NCI-H774 (cell line): ENCODE results near the gene ADGRG7.
A peak's percentile ranks its signal among the peaks of the same experiment; 100 is the strongest.

Source experiments
- DNase-seq: peaks from one replicate; lab custom pipeline; 2025; lab: John Stamatoyannopoulos, UW

Gene ADGRG7

GRCh38 chr3:100698736-100699135 is 89.3 kb downstream of the ADGRG7 start:
- no peak for DNase-seq

- DNase-seq = no peak
Measured at GRCh38 chr3:100700708-100701107, 91.3 kb downstream of the ADGRG7 start.

- DNase-seq = no peak
Measured at GRCh38 chr3:100702082-100702979, 92.9 kb downstream of the ADGRG7 start.

GRCh38 chr3:100702980-100703345 is 93.6 kb downstream of the ADGRG7 start:
- no peak for DNase-seq

- no peak for DNase-seq
Measured at GRCh38 chr3:100703865-100704264, 94.5 kb downstream of the ADGRG7 start.

GRCh38 chr3:100706365-100706764 is 97.0 kb downstream of the ADGRG7 start:
- DNase-seq = no peak

DNA sequence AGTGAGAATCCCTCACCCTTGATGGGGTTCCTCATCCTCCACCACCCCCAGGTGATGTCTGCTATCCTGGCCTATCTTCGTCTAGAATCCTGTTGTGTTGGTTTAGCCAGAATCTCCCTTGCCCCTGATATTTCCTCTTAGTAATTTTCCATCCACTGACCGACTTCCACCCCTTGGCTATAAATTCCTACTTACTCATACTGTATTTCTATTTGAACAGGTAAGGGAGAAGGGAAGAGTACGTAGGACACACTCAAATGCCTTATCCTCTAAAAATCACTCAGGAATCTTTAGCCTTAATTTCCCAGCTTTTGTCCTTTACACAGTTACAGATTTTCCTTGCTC is 99.2 kb downstream of the ADGRG7 start:
- DNase-seq = no peak

GRCh38 chr3:100708989-100709841 is 99.8 kb downstream of the ADGRG7 start, which contains the start of gene TFG:
TFG (plus strand) TSS chr3:100709494; CDS start chr3:100713686, 4,192 bp downstream.
- DNase-seq = peak; percentile 99

- DNase-seq = peak; percentile 20
Measured at GRCh38 chr3:100709842-100710260, 100.5 kb downstream of the ADGRG7 start.

DNA sequence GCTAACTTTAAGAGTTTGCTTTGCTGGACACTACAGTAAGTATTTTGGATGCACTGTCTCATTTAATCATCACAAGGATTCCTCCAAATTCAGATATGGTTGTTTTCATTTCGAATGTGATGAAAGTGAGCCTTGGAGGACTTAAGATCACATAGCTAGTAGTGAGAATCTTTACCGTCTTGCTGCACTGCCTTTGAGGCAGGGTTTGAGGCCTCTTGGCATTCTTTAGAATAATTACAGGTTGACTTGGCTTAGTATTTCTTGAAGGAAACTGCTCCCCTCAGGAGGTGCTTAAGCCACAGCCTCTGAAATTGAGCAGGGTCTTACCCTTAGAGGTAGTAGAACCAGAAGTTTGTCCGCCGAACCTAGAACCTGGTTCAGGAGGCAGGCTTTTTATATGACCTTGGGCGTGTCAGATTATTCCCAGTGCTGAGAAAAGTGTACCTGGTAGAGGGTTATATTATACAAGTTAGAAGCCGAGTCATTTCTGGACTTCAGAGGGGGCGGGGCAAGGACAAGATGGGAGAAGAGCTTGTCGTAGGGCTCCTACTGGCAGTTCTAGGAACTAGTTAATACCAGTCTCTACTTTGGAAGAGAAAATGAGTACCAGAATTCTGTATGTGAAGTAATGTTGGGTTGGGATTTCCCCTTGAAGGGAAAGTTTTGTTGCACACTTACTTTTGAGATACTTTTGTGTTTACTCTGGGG is 101.0 kb downstream of the ADGRG7 start:
- DNase-seq = no peak

DNA sequence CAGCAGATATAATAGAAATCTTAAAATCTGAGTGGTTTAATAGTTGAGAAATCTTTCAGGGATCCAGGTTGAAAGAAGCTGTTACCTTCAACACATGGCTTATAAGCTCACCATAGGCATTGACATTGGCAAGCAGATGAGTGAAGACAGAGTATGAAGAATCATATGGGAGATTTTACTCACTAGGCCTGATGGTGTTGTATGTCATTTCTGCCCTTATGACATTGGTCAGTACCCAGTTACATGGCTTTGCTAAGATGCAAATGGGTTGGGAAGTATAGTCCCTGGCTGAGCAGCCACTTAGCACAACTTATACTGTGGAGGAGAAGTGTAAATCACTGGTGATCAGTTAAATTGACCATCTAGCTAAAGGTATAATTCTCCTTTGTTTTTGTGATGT is 105.8 kb downstream of the ADGRG7 start:
- no peak for DNase-seq

DNA sequence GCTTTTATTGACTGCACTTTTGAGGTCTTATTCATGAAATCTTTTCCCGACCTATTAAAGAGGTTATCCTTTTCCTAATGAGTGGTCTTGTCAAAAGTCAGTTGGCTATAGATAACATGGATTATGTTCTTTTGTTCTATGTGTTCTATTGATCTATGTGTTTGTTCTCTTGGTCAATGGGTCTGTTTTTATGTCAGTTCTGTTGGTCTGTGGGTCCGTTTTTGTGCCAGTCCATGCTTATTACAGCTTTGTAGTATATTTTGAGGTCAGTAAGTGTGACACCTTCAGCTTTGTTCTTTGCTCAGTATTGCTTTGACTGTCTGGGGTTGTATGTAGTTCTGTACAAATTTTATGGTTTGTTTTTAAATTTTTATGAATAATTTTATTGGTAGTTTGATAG is 107.7 kb downstream of the ADGRG7 start:
- no peak for DNase-seq

GRCh38 chr3:100717637-100718487 is 108.5 kb downstream of the ADGRG7 start:
- DNase-seq = no peak

GRCh38 chr3:100719136-100719535 is 109.7 kb downstream of the ADGRG7 start:
- DNase-seq = no peak

GRCh38 chr3:100720426-100720825 is 111.0 kb downstream of the ADGRG7 start:
- DNase-seq = no peak

- DNase-seq = no peak
Measured at GRCh38 chr3:100725935-100726513, 116.6 kb downstream of the ADGRG7 start.

GRCh38 chr3:100726706-100727105 is 117.3 kb downstream of the ADGRG7 start:
- no peak for DNase-seq

- no peak for DNase-seq
Measured at GRCh38 chr3:100730524-100730923, 121.1 kb downstream of the ADGRG7 start.

- DNase-seq = no peak
Measured at GRCh38 chr3:100732435-100732834, 123.0 kb downstream of the ADGRG7 start.

DNA sequence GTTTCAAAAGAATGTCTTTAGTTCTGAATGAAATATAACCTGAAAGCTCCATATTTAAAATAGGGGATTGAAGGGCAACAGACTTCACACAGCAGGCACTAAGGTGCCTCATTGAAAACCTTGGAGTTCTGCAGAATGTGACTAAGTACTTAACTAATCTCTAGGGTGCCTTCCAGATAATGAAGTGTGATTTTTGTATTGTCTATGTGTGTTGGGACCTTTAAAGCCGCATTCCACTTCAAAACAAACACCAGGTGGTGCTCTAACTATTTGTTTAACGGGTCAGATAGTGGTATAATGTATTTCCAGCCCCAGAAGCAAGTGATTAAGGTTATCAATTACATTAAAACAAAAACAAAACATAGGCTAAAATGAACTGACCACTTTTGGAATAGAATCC is 127.9 kb downstream of the ADGRG7 start:
- no peak for DNase-seq

DNA sequence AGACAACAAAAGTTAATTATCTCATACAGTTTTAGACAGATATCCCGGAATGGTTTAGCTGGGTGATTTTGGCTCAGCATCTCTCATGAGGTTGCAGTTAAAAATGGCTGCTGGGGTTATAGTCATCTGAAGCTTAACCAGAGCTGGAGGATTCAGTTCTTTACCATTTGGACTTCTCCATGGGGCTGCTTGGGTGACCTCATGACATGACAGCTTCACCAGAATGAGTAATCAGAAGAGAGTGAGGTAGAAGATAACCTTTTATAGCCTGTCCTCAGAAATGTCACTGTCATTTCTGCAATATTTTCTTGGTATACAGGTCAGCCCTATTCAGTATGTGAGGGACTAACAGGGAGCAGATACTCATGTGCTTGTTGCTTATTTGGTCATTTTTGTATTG is 130.8 kb downstream of the ADGRG7 start:
- no peak for DNase-seq
